ENCODE results near the gene PPP1R9B. TPM values are rescaled to one million over a fixed set of nuclear protein-coding genes. Genes with fewer than 3 reads are reported as not detected.

PPP1R9B gene
- total and polyA plus RNA-seq, 3 donors from 2014 or later = 49.1 to 82.4 (median 81.1) TPM

GRCh38 chr17:50096092-50096491, 54.4 kb downstream of the PPP1R9B start:
- TF ChIP-seq CTCF (IDR thresholded peaks at IDR 0.05) (no peak), POLR2A (IDR thresholded peaks at IDR 0.05) (no peak)
- Histone ChIP-seq H3K36me3 (ENCODE audit: low read depth, missing control alignments) (no peaks in the 10 kb centered on the region), H3K4me1 (peaks cover 21% of the 10 kb centered on the region), H3K9me3 (no peaks in the 10 kb centered on the region), H3K27me3 (no peaks in the 10 kb centered on the region), H3K27ac (peak overlapping the region; percentile 87 to 88), H3K4me3 (peak overlapping the region; percentile 94 to 98)
- WGBS, 2 donors = 30% methylated on average over 6 of the region's 6 CpGs; no CpG with 5 or more reads in 1 of the 2 donors
- no peak for DNase-seq
- intact Hi-C loops (cut with DNase I; ENCODE audit: low total_unique reads) = no loop called here

- intact Hi-C loops (cut with DNase I; ENCODE audit: low total_unique reads) = no loop called here
- 0 to 1% methylated on average over 12 of the region's 12 CpGs for WGBS, 2 donors
- no peak for TF ChIP-seq POLR2A (IDR thresholded peaks at IDR 0.05)
- TF ChIP-seq CTCF (IDR thresholded peaks at IDR 0.05) = no peak
- H3K4me3 ChIP-seq = peak overlapping the region; percentile 94 to 98
- H3K9me3 ChIP-seq = no peaks in the 10 kb centered on the region
- DNase-seq = no peak
- H3K27ac ChIP-seq = peak overlapping the region; percentile 87 to 88
- peaks cover 17% of the 10 kb centered on the region for H3K4me1 ChIP-seq
- H3K36me3 ChIP-seq (ENCODE audit: low read depth, missing control alignments) = no peaks in the 10 kb centered on the region
- H3K27me3 ChIP-seq = no peaks in the 10 kb centered on the region
Observed at GRCh38 chr17:50095626-50096037, 54.8 kb downstream of the PPP1R9B start.

- H3K4me1 ChIP-seq = peaks cover 15% of the 10 kb centered on the region
- WGBS, 2 donors = 0% methylated on average over 33 to 68 of the region's 68 CpGs
- intact Hi-C loops (cut with DNase I; ENCODE audit: low total_unique reads) = no loop called here
Observed at GRCh38 chr17:50094753-50095619, 55.5 kb downstream of the PPP1R9B start, which contains the start of gene PDK2. Gene PDK2 (plus strand): TSS chr17:50095351. CDS start chr17:50095436, 85 bp downstream.

GRCh38 chr17:50094243-50094752, 56.2 kb downstream of the PPP1R9B start:
- 0 to 1% methylated on average over 21 of the region's 21 CpGs for WGBS, 2 donors
- no peaks in the 10 kb centered on the region for H3K9me3 ChIP-seq
- H3K4me3 ChIP-seq = peak overlapping the region; percentile 94 to 98
- TF ChIP-seq CTCF (IDR thresholded peaks at IDR 0.05) (peak; percentile 95 to 98 (median 97)), POLR2A (IDR thresholded peaks at IDR 0.05) (no peak)
- peak; percentile 97 for DNase-seq
- H3K36me3 ChIP-seq (ENCODE audit: low read depth, missing control alignments) = no peaks in the 10 kb centered on the region
- no peaks in the 10 kb centered on the region for H3K27me3 ChIP-seq
- intact Hi-C loops (cut with DNase I; ENCODE audit: low total_unique reads) = no loop called here
- H3K27ac ChIP-seq = peak overlapping the region; percentile 66 to 88
- peaks cover 15% of the 10 kb centered on the region for H3K4me1 ChIP-seq

More at GRCh38 chr17:50094753-50095619, 55.5 kb downstream of the PPP1R9B start, which contains the start of gene PDK2:
- no peaks in the 10 kb centered on the region for H3K36me3 ChIP-seq (ENCODE audit: low read depth, missing control alignments)
- H3K27ac ChIP-seq = peak within 1 kb of the TSS; percentile 87 to 88
- TF ChIP-seq POLR2A (IDR thresholded peaks at IDR 0.05) (no peak), CTCF (IDR thresholded peaks at IDR 0.05) (peak in 2 of 3 experiments; percentile 7 to 17)
- peak; percentile 96 for DNase-seq
- peak within 1 kb of the TSS; percentile 94 to 98 for H3K4me3 ChIP-seq
- H3K27me3 ChIP-seq = no peaks in the 10 kb centered on the region
- no peaks in the 10 kb centered on the region for H3K9me3 ChIP-seq
